Endothelial cell of umbilical vein (primary cell): ENCODE results near the gene NEO1. TPM values are rescaled to one million over a fixed set of nuclear protein-coding genes. Genes with fewer than 3 reads are reported as not detected.

ENCODE experiments used
- BruUV-seq: library from RNA; stranded (reverse); fragments of 400-500 nt; replicated peaks from 2 replicates; lab custom pipeline; 2021; lab: Mats Ljungman, UMichigan
- CTCF ChIA-PET: fragments of 300-600, 350-600 bp; sonication (Branson Sonifier 250); formaldehyde crosslinking; loops from one replicate; lab custom pipeline; 2021; ENCODE audit warnings: antibody characterized with exemption, inconsistent platforms; lab: Charles Lee
- POLR2A ChIA-PET: fragments of 300-600, 350-600 bp; sonication (Branson Sonifier 250); formaldehyde crosslinking; loops from one replicate; lab custom pipeline; 2021; ENCODE audit warnings: antibody characterized with exemption, inconsistent platforms; lab: Charles Lee
- DNase-seq: peaks from one replicate; pipeline ENCODE4 v3.0.0-alpha.2; 2011; ENCODE audit warnings: low read depth, low spot score
- FAIRE-seq: peaks from 2 replicates; lab custom pipeline; 2011; peaks lifted over from hg19 to GRCh38; lab: Jason Lieb, UNC
- H2AFZ ChIP-seq: 2 replicates; pipeline ENCODE4 v1.6.0; 2012; ENCODE audit warnings: low read depth, low read length, control low read depth, inconsistent platforms
- H3K27ac ChIP-seq: 2 replicates; pipeline ENCODE4 v1.5.1; 2011; ENCODE audit warnings: low read depth, mild to moderate bottlenecking, control low read depth, low read length, moderate library complexity; ENCODE audit not compliant: insufficient read depth
- H3K27me3 ChIP-seq, 2 experiments: 2 replicates each; pipeline versions ENCODE4 v1.6.0 to v1.6.1; 2011; ENCODE audit warnings: low read length in 2 of 2, mixed read lengths in 1 of 2; ENCODE audit not compliant: control insufficient read depth in 2 of 2, insufficient read depth in 2 of 2
- H3K36me3 ChIP-seq, 2 experiments: 2 replicates in 1 of 2; 3 replicates in 1 of 2; pipeline ENCODE4 v1.5.1; 2011; ENCODE audit warnings: low read length in 2 of 2, mild to moderate bottlenecking in 1 of 2, moderate library complexity in 1 of 2; ENCODE audit not compliant: control insufficient read depth in 2 of 2, insufficient read depth in 2 of 2; ENCODE audit errors: extremely low read depth in 1 of 2
- H3K4me1 ChIP-seq: 3 replicates; pipeline ENCODE4 v1.5.1; 2011; ENCODE audit warnings: mild to moderate bottlenecking, low read length; ENCODE audit not compliant: control insufficient read depth, insufficient read depth; ENCODE audit errors: extremely low read depth
- H3K4me2 ChIP-seq: 2 replicates; pipeline ENCODE4 v1.6.1; 2011; ENCODE audit warnings: low read length, control low read depth, mixed read lengths; ENCODE audit not compliant: insufficient read depth
- H3K4me3 ChIP-seq, 3 experiments: fragments of 200-600 bp in 1 of 3; sonication (generic), shearing (Covaris generic) in 1 of 3; replicated peaks in 1 of 3; 2 replicates each; pipeline ENCODE4 v1.5.1; 2011 to 2016; ENCODE audit warnings: control low read depth in 3 of 3, low read length in 3 of 3, mild to moderate bottlenecking in 2 of 3, inconsistent platforms in 1 of 3, low read depth in 1 of 3, moderate library complexity in 1 of 3; ENCODE audit not compliant: insufficient read depth in 1 of 3
- H3K79me2 ChIP-seq: 2 replicates; pipeline ENCODE4 v1.6.0; 2012; ENCODE audit warnings: low read length, inconsistent platforms; ENCODE audit not compliant: control insufficient read depth, insufficient read depth
- H3K9ac ChIP-seq: replicated peaks from 2 replicates; pipeline ENCODE3; 2011; ENCODE audit warnings: low read length, control low read depth; ENCODE audit not compliant: insufficient read depth; ENCODE audit errors: extremely low read depth
- H3K9me1 ChIP-seq: replicated peaks from 3 replicates; pipeline ENCODE4 v1.6.0; 2011; ENCODE audit warnings: mild to moderate bottlenecking, low read length; ENCODE audit not compliant: control insufficient read depth, insufficient read depth; ENCODE audit errors: extremely low read depth
- H3K9me3 ChIP-seq: replicated peaks from 2 replicates; pipeline ENCODE4 v1.5.1; 2012; ENCODE audit warnings: low read length, inconsistent platforms; ENCODE audit not compliant: control insufficient read depth, insufficient read depth
- H4K20me1 ChIP-seq: replicated peaks from 2 replicates; pipeline ENCODE3; 2011; ENCODE audit warnings: mild to moderate bottlenecking, low read length; ENCODE audit not compliant: control insufficient read depth, insufficient read depth; ENCODE audit errors: extremely low read depth
- EZH2 ChIP-seq: IDR thresholded peaks from 2 replicates; pipeline ENCODE4 v1.6.1; 2012; ENCODE audit warnings: borderline replicate concordance, low read depth, mild to moderate bottlenecking, moderate library complexity, low read length, inconsistent platforms; ENCODE audit not compliant: severe bottlenecking
- FOS ChIP-seq: IDR thresholded peaks from 2 replicates; pipeline ENCODE4 v1.6.1; 2011; ENCODE audit warnings: mild to moderate bottlenecking, low read length, moderate library complexity, borderline replicate concordance; ENCODE audit not compliant: insufficient read depth
- GATA2 ChIP-seq: IDR thresholded peaks from 2 replicates; pipeline ENCODE4 v1.7.0; 2011; ENCODE audit warnings: low read depth, mild to moderate bottlenecking, moderate library complexity, mixed read lengths, low read length; ENCODE audit not compliant: insufficient read length, insufficient read depth
- JUN ChIP-seq: IDR thresholded peaks from 2 replicates; pipeline ENCODE4 v1.6.1; 2011; ENCODE audit warnings: borderline replicate concordance, low read depth; ENCODE audit not compliant: insufficient read length, insufficient read depth
- MYC ChIP-seq: IDR thresholded peaks from one replicate; pipeline ENCODE4 v1.6.1; 2011; ENCODE audit warnings: mild to moderate bottlenecking, low read depth, low read length
- POLR2A ChIP-seq: IDR thresholded peaks from 2 replicates; pipeline ENCODE4 v1.6.1; 2012; ENCODE audit warnings: low read depth, mild to moderate bottlenecking, control low read depth, low read length
- POLR2AphosphoS5 ChIP-seq: IDR thresholded peaks from 2 replicates; pipeline ENCODE4 v1.6.1; 2012; ENCODE audit warnings: low read depth, mild to moderate bottlenecking, control low read depth, low read length, moderate library complexity; ENCODE audit not compliant: insufficient read depth
- dilution Hi-C: fragments of 300-500 bp; cut with MboI; formaldehyde crosslinking; loops from one replicate; pipeline ENCODE4 v1.15.0; 2019; ENCODE audit warnings: low sequenced_read_pairs; ENCODE audit not compliant: extremely low pct_ligation_motif_present
- intact Hi-C: fragments of 100-400 bp; cut with micrococcal nuclease; formaldehyde crosslinking; loops from one replicate; pipeline ENCODE4 v1.10.0; 2022
- polyA plus RNA-seq, 4 experiments: library from polyadenylated mRNA; depleted of rRNA in 3 of 4; stranded (reverse) in 3 of 4; unstranded in 1 of 4; fragments of >200 nt; gene quantifications; 2 replicates each; pipeline versions ENCODE4 v1.2.1 to v1.2.3, GENCODE V29; 2011 to 2012; ENCODE audit warnings: missing spikeins in 1 of 4
- total RNA-seq: library from RNA; stranded (reverse); gene quantifications from 2 replicates; pipeline ENCODE4 v1.2.3, GENCODE V29; 2021
- TF ChIP-seq, protein P1 (sequence below), 2 donors: IDR thresholded peaks; 1 replicate in 1 of 2; 2 replicates in 1 of 2; pipeline ENCODE4 v1.5.1; 2011; ENCODE audit warnings: low read length in 2 of 2, mild to moderate bottlenecking in 2 of 2, moderate library complexity in 2 of 2, control low read depth in 1 of 2, inconsistent platforms in 1 of 2, low read depth in 1 of 2; ENCODE audit not compliant: insufficient read depth in 1 of 2; ENCODE audit errors: extremely low read depth in 1 of 2
- TF ChIP-seq, protein P2 (sequence below): IDR thresholded peaks from 2 replicates; pipeline ENCODE4 v1.6.1; 2011; ENCODE audit not compliant: insufficient read depth, insufficient read length

Gene NEO1
- total and polyA plus RNA-seq, 2 donors (not counting 3 experiments of a cell fraction or from before 2014, with no cell fraction given), result 0.12 to 0.35 TPM

DNA sequence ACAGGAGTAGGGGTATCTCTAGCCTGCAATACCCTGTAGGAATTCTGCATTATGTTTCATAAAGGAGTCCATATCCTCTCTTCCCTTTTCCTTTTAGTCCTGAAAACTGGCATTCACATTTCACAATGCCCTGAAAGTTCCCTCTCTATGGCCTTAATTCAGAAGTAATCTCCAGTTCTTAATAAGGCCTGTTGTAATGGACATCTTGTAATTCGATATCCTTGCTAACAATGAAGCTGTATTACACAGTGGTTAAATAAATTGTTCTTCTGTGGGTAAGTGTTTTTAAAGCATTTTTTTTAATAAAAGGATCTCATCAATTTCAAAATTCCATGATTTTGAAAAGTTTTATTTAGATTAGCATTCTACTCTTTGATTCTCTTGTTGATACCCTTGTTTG is 34.3 kb upstream of the NEO1 start:
- POLR2A ChIA-PET, result no interaction called here
- Histone ChIP-seq H3K4me3 (no peak overlapping the region), H3K4me1 (no peaks in the 10 kb centered on the region), H3K9me3 (no peaks in the 10 kb centered on the region), H4K20me1 (no peaks in the 10 kb centered on the region), H3K4me2 (no peak overlapping the region), H3K79me2 (no peaks in the 10 kb centered on the region), H2AFZ (no peak overlapping the region), H3K27ac (no peak overlapping the region), H3K9me1 (no peaks in the 10 kb centered on the region), H3K27me3 (peaks cover 6 to 12% of the 10 kb centered on the region in 2 experiments), H3K36me3 (no peaks in the 10 kb centered on the region), H3K9ac (no peak overlapping the region)
- DNase-seq (no peak), FAIRE-seq (no peak)
- no peak for TF ChIP-seq POLR2A
- no peak for TF ChIP-seq FOS
- no peak for TF ChIP-seq MYC
- no peak for TF ChIP-seq GATA2
- TF ChIP-seq, protein P1, sequence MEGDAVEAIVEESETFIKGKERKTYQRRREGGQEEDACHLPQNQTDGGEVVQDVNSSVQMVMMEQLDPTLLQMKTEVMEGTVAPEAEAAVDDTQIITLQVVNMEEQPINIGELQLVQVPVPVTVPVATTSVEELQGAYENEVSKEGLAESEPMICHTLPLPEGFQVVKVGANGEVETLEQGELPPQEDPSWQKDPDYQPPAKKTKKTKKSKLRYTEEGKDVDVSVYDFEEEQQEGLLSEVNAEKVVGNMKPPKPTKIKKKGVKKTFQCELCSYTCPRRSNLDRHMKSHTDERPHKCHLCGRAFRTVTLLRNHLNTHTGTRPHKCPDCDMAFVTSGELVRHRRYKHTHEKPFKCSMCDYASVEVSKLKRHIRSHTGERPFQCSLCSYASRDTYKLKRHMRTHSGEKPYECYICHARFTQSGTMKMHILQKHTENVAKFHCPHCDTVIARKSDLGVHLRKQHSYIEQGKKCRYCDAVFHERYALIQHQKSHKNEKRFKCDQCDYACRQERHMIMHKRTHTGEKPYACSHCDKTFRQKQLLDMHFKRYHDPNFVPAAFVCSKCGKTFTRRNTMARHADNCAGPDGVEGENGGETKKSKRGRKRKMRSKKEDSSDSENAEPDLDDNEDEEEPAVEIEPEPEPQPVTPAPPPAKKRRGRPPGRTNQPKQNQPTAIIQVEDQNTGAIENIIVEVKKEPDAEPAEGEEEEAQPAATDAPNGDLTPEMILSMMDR (IDR thresholded peaks at IDR 0.05; ENCODE audit: extremely low read depth in 1 of 2, insufficient read depth in 1 of 2, low read depth in 1 of 2, low read length in 2 of 2), result no peak
- TF ChIP-seq, protein P2, sequence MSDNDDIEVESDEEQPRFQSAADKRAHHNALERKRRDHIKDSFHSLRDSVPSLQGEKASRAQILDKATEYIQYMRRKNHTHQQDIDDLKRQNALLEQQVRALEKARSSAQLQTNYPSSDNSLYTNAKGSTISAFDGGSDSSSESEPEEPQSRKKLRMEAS, result no peak
- no peak for TF ChIP-seq POLR2AphosphoS5
- no peak for TF ChIP-seq JUN
- no peak for TF ChIP-seq EZH2
- dilution Hi-C loops, result no loop called here
- CTCF ChIA-PET, result no interaction called here
- BruUV-seq, result no TSS peak
- intact Hi-C loops, result no loop called here
